Measurements from ENCODE around the gene LUC7L2. TPM values are rescaled to one million over a fixed set of nuclear protein-coding genes. Genes with fewer than 3 reads are reported as not detected.

The LUC7L2 gene
- total and polyA plus RNA-seq, 9 of the 15 experiments (the other 6 are each of a cell fraction or from before 2014, with no cell fraction given) = 56.1 to 207 (median 141) TPM

DNA sequence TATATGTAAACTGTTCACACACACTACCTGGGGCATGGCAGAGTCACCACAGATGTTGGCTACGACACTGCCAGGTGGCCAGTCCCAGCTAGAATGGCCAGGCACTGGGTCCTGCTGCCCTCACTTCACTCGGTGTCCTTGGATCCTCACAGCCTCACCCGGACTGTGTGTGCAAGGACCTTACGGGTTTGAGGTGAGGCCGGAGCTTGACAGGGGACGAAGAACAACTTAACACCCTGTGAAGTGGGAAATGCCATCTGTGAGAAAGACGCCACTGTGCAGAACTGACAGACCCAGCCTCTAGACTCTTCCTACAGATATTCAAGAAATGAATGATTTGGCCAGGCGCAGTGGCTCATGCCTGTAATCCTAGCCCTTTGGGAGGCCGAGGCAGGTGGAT, 77.1 kb downstream of the LUC7L2 start (continued):
- no peak for TF ChIP-seq CCNT2 (IDR thresholded peaks at IDR 0.05; ENCODE audit: borderline replicate concordance, extremely low read depth, insufficient read length, low read depth, low read length)
- TF ChIP-seq MYNN (IDR thresholded peaks at IDR 0.05) = no peak
- no peak for TF ChIP-seq MYNN (CRISPR knock-in tag; IDR thresholded peaks at IDR 0.05)

DNA sequence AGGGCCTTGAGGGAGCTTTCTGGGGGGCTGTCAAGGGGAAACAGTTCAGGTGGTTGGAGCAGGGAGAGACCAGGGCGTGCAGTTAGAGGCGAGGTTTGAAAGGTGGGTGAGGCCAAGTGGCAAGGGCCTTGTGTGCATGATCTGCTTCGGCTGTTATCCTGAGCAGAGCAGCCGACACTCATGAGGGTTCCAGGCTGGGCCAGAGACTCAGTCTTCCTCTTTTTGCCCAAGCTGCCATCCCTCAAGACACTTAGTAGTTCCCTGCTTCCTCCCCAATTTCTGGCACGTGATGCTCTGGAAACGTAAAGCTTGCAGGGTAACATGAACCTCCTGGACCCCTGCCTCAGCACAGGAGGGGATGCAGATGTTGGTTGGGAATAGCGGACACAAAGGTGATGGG, 79.7 kb downstream of the LUC7L2 start:
- Histone ChIP-seq H4K20me1 (replicated peaks; ENCODE audit: control insufficient read depth, insufficient read depth, low read length) (no peaks in the 10 kb centered on the region), H3K4me3 (no peak overlapping the region), H2AFZ (ENCODE audit: low read depth, low read length) (no peak overlapping the region), H3K9me3 (replicated peaks; ENCODE audit: control insufficient read depth, insufficient read depth, low read depth, low read length) (no peaks in the 10 kb centered on the region), H3K79me2 (ENCODE audit: control insufficient read depth, insufficient read depth, low read length) (no peaks in the 10 kb centered on the region), H3K36me3 (ENCODE audit: control insufficient read depth, insufficient read depth, low read length) (no peaks in the 10 kb centered on the region), H3K27me3 (ENCODE audit: control insufficient read depth in 2 of 2, insufficient read depth in 2 of 2, low read length in 2 of 2) (peaks cover 0 to 3% of the 10 kb centered on the region in 2 experiments; a peak in 1 of 5 replicates), H3K9me1 (ENCODE audit: control insufficient read depth, insufficient read depth, low read length) (no peaks in the 10 kb centered on the region), H3K4me1 (replicated peaks in 1 of 2; ENCODE audit: control insufficient read depth in 2 of 2, insufficient read depth in 2 of 2, low read length in 2 of 2) (peaks cover 0 to 3% of the 10 kb centered on the region in 2 experiments; a peak in 1 of 5 replicates), H3K9ac (ENCODE audit: insufficient read depth in 1 of 2, low read depth in 2 of 2, low read length in 2 of 2) (0 out of 4 replicates have a peak overlapping the region, but pooled peaks of 1 of the 2 experiments have one; percentile 16), H3K27ac (ENCODE audit: extremely low read depth, low read depth, low read length) (no peak overlapping the region), H3K4me2 (ENCODE audit: insufficient read depth, low read length) (no peak overlapping the region)
- 41% methylated on average over 7 of the region's 7 CpGs for whole genome bisulfite sequencing (ENCODE audit: insufficient coverage, low coverage, missing lambda C conversion rate)
- POLR2A ChIA-PET = interaction anchor here (1.0 kb wide), 1 partner anchor 14 kb away, joined by 3 read pairs; no protein-coding TSS in a partner anchor
- CTCF ChIA-PET (ENCODE audit: low intra/inter-chr PET ratio) = interaction anchor here (0.7 kb wide), 1 partner anchor 1180 kb away, joined by 3 read pairs; no protein-coding TSS in a partner anchor
- intact Hi-C loops (cut with micrococcal nuclease) = loop anchor here (10.0 kb wide), 1 partner anchor 115 kb away; no protein-coding TSS in a partner anchor
- FAIRE-seq (no peak), ATAC-seq (no peak), DNase-seq (ENCODE audit: extremely low read depth in 1 of 4, low spot score in 3 of 4) (no peak)
- in situ Hi-C loops (cut with MboI) = no loop called here
- BruUV-seq (replicated peaks) = no TSS peak
- TF ChIP-seq SPI1 (IDR thresholded peaks at IDR 0.05; ENCODE audit: borderline replicate concordance, low read depth, low read length) (peak; percentile 32; the same call in 1 of the 2 replicates), MYNN (IDR thresholded peaks at IDR 0.05) (no peak), MYNN (CRISPR knock-in tag; IDR thresholded peaks at IDR 0.05) (no peak), DACH1 (IDR thresholded peaks at IDR 0.05; ENCODE audit: partially characterized antibody) (no peak), BRF1 (IDR thresholded peaks at IDR 0.05; ENCODE audit: borderline replicate concordance, extremely low read depth, insufficient read length) (no peak), OTX1 (CRISPR knock-in tag; IDR thresholded peaks at IDR 0.05) (0 out of 2 replicates have a peak, but pooled peaks have one; percentile 15), CHD4 (IDR thresholded peaks at IDR 0.05; ENCODE audit: insufficient read depth, insufficient replicate concordance, low read depth, low read length, poor library complexity, severe bottlenecking) (no peak), SNIP1 (IDR thresholded peaks at IDR 0.05; ENCODE audit: low read depth) (no peak), SMARCA5 (IDR thresholded peaks at IDR 0.05) (no peak), TAF15 (IDR thresholded peaks at IDR 0.05; ENCODE audit: low read depth, low read length) (no peak), HDAC6 (IDR thresholded peaks at IDR 0.05; ENCODE audit: low read depth, low read length) (0 out of 2 replicates have a peak, but pooled peaks have one; percentile 38), RBM25 (IDR thresholded peaks at IDR 0.05; ENCODE audit: low read depth, low read length, severe bottlenecking) (no peak), ZNF57 (CRISPR knock-in tag; IDR thresholded peaks at IDR 0.05) (no peak), NFE2 (IDR thresholded peaks at IDR 0.05; ENCODE audit: low read depth) (no peak), ZC3H8 (IDR thresholded peaks at IDR 0.05) (no peak)
- TF ChIP-seq, protein P1, sequence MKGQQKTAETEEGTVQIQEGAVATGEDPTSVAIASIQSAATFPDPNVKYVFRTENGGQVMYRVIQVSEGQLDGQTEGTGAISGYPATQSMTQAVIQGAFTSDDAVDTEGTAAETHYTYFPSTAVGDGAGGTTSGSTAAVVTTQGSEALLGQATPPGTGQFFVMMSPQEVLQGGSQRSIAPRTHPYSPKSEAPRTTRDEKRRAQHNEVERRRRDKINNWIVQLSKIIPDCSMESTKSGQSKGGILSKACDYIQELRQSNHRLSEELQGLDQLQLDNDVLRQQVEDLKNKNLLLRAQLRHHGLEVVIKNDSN (CRISPR knock-in tag; IDR thresholded peaks at IDR 0.05) = 0 out of 2 replicates have a peak, but pooled peaks have one; percentile 27
- TF ChIP-seq, protein P2, sequence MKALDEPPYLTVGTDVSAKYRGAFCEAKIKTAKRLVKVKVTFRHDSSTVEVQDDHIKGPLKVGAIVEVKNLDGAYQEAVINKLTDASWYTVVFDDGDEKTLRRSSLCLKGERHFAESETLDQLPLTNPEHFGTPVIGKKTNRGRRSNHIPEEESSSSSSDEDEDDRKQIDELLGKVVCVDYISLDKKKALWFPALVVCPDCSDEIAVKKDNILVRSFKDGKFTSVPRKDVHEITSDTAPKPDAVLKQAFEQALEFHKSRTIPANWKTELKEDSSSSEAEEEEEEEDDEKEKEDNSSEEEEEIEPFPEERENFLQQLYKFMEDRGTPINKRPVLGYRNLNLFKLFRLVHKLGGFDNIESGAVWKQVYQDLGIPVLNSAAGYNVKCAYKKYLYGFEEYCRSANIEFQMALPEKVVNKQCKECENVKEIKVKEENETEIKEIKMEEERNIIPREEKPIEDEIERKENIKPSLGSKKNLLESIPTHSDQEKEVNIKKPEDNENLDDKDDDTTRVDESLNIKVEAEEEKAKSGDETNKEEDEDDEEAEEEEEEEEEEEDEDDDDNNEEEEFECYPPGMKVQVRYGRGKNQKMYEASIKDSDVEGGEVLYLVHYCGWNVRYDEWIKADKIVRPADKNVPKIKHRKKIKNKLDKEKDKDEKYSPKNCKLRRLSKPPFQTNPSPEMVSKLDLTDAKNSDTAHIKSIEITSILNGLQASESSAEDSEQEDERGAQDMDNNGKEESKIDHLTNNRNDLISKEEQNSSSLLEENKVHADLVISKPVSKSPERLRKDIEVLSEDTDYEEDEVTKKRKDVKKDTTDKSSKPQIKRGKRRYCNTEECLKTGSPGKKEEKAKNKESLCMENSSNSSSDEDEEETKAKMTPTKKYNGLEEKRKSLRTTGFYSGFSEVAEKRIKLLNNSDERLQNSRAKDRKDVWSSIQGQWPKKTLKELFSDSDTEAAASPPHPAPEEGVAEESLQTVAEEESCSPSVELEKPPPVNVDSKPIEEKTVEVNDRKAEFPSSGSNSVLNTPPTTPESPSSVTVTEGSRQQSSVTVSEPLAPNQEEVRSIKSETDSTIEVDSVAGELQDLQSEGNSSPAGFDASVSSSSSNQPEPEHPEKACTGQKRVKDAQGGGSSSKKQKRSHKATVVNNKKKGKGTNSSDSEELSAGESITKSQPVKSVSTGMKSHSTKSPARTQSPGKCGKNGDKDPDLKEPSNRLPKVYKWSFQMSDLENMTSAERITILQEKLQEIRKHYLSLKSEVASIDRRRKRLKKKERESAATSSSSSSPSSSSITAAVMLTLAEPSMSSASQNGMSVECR (CRISPR knock-in tag; IDR thresholded peaks at IDR 0.05) = no peak
